Colonic mucosa (tissue), 4 donors: ENCODE results near the gene FBLN1. TPM values are rescaled to one million over a fixed set of nuclear protein-coding genes. Genes with fewer than 3 reads are reported as not detected.

Experiments
- DNase-seq: peaks from one replicate; pipeline ENCODE4 v3.0.0-alpha.2; 2020
- H3K27ac ChIP-seq: fragments of 200-600 bp; one replicate; pipeline ENCODE4 v1.8.0; 2021
- H3K27me3 ChIP-seq: fragments of 200-600 bp; one replicate; pipeline ENCODE4 v1.8.0; 2021
- H3K36me3 ChIP-seq: fragments of 200-600 bp; one replicate; pipeline ENCODE4 v1.8.0; 2021
- H3K4me1 ChIP-seq: fragments of 200-600 bp; one replicate; pipeline ENCODE4 v1.8.0; 2021; ENCODE audit warnings: mild to moderate bottlenecking
- H3K4me3 ChIP-seq: fragments of 200-600 bp; one replicate; pipeline ENCODE4 v1.8.0; 2021
- H3K9ac ChIP-seq, 2 donors: one replicate each; pipeline ENCODE4 v1.7.0; 2013; ENCODE audit warnings: control low read depth in 2 of 2, low read depth in 2 of 2, low read length in 2 of 2
- H3K9me3 ChIP-seq: fragments of 200-600 bp; one replicate; pipeline ENCODE4 v1.8.0; 2021
- CTCF ChIP-seq: fragments of 200-600 bp; IDR thresholded peaks from one replicate; pipeline ENCODE4 v1.8.0; 2022; ENCODE audit warnings: antibody characterized with exemption, mild to moderate bottlenecking
- intact Hi-C: fragments of 100-400 bp; cut with DNase I; formaldehyde crosslinking; loops from one replicate; pipeline ENCODE4 v1.14.1; 2022
- total RNA-seq, 2 donors: library from RNA; stranded (reverse); fragmentation: NEBNext Ultra II Directional in 1 of 2; extraction: Animal tissue kit (Norgen Biotek cat#: 25700) in 1 of 2; gene quantifications; one replicate each; pipeline ENCODE4 v1.2.1, GENCODE V29; 2021
- donor health status: healthy.
- donor health status: DM: no; HTN: no; CAD: no.
- donor health status: DM: no; HTN: no; CAD: no.

The FBLN1 gene
- total RNA-seq, 2 donors from 2014 or later, result 41.6 to 65.5 TPM

- Histone ChIP-seq H3K9me3 (no peaks in the 10 kb centered on the region), H3K9ac (no peak overlapping the region), H3K4me3 (peak overlapping the region; percentile 6), H3K36me3 (no peaks in the 10 kb centered on the region), H3K27ac (no peak overlapping the region), H3K27me3 (no peaks in the 10 kb centered on the region), H3K4me1 (peaks cover 4% of the 10 kb centered on the region)
- DNase-seq, result peak; percentile 81
- peak; percentile 95 for TF ChIP-seq CTCF
- intact Hi-C loops, result loop anchor here (5.0 kb wide), 2 partner anchors 187 to 217 kb away; no protein-coding TSS in a partner anchor
Measured at GRCh38 chr22:45645526-45646414, 143.1 kb downstream of the FBLN1 start.

GRCh38 chr22:45647532-45648225 lies 145.0 kb downstream of the FBLN1 start:
- Histone ChIP-seq H3K36me3 (no peaks in the 10 kb centered on the region), H3K4me3 (no peak overlapping the region), H3K4me1 (peaks cover 4% of the 10 kb centered on the region), H3K9ac (no peak overlapping the region), H3K9me3 (no peaks in the 10 kb centered on the region), H3K27me3 (no peaks in the 10 kb centered on the region), H3K27ac (no peak overlapping the region)
- intact Hi-C loops, result loop anchor here (5.0 kb wide), 2 partner anchors 185 to 215 kb away; no protein-coding TSS in a partner anchor
- DNase-seq, result no peak
- no peak for TF ChIP-seq CTCF

GRCh38 chr22:45648301-45649117 lies 145.8 kb downstream of the FBLN1 start:
- Histone ChIP-seq H3K27me3 (no peaks in the 10 kb centered on the region), H3K27ac (no peak overlapping the region), H3K9me3 (no peaks in the 10 kb centered on the region), H3K9ac (no peak overlapping the region), H3K4me3 (no peak overlapping the region), H3K4me1 (peaks cover 4% of the 10 kb centered on the region), H3K36me3 (no peaks in the 10 kb centered on the region)
- intact Hi-C loops, result loop anchor here (5.0 kb wide), 2 partner anchors 184 to 214 kb away; no protein-coding TSS in a partner anchor
- no peak for TF ChIP-seq CTCF
- no peak for DNase-seq

GRCh38 chr22:45649809-45650208 lies 147.1 kb downstream of the FBLN1 start:
- DNase-seq, result no peak
- Histone ChIP-seq H3K9ac (no peak overlapping the region), H3K4me1 (peaks cover 4% of the 10 kb centered on the region), H3K4me3 (no peak overlapping the region), H3K36me3 (no peaks in the 10 kb centered on the region), H3K27me3 (no peaks in the 10 kb centered on the region), H3K9me3 (no peaks in the 10 kb centered on the region), H3K27ac (no peak overlapping the region)
- no peak for TF ChIP-seq CTCF
- intact Hi-C loops, result loop anchor here (5.0 kb wide), 2 partner anchors 182 to 212 kb away; no protein-coding TSS in a partner anchor

GRCh38 chr22:45650721-45651120 lies 148.0 kb downstream of the FBLN1 start:
- Histone ChIP-seq H3K36me3 (no peaks in the 10 kb centered on the region), H3K4me1 (no peaks in the 10 kb centered on the region), H3K9me3 (no peaks in the 10 kb centered on the region), H3K4me3 (no peak overlapping the region), H3K9ac (no peak overlapping the region), H3K27me3 (no peaks in the 10 kb centered on the region), H3K27ac (no peak overlapping the region)
- intact Hi-C loops, result no loop called here
- DNase-seq, result no peak
- no peak for TF ChIP-seq CTCF
